Muscle of back (tissue), 13 donors: ENCODE measurements around the gene INHBA. TPM values are rescaled to one million over a fixed set of nuclear protein-coding genes. Genes with fewer than 3 reads are reported as not detected.

Experiments
- DNase-seq, 3 donors: peaks; one replicate each; pipeline versions ENCODE4 v3.0.0 to v3.0.0-alpha.2; 2013
- long read RNA-seq, 9 donors: transcript quantifications; one replicate each; lab custom pipeline, GENCODE V29; 2026
- polyA plus RNA-seq, 10 donors: library from polyadenylated mRNA; unstranded; fragments of 120-200 nt; gene quantifications; one replicate each; pipeline ENCODE4 v1.2.1, GENCODE V29; 2013; ENCODE audit not compliant: insufficient read length in 10 of 10

Gene INHBA
- polyA plus RNA-seq = 10 to 100 TPM in 3 of 10 donors, 1 to 10 TPM in 7; 3.2 to 12.2 (median 7.9) TPM
- long read RNA-seq, donor 1, partial matches to known transcripts = 0 of 1 reads
- long read RNA-seq, donor 1, other reads (novel, unspliced or antisense) = 0 of 1 reads
- long read RNA-seq, donor 2, partial matches to known transcripts = 0 of 1 reads
- long read RNA-seq, donor 2, other reads (novel, unspliced or antisense) = 0 of 1 reads
- long read RNA-seq, donor 3 = 0 reads
- long read RNA-seq, donor 4, full-length matches to known transcripts = 4 of 4 reads
- long read RNA-seq, donor 4, partial matches to known transcripts = 0 of 4 reads
- long read RNA-seq, donor 4, other reads (novel, unspliced or antisense) = 0 of 4 reads
- long read RNA-seq, donor 5 = 0 reads
- long read RNA-seq, donor 6, transcript INHBA-203 (2 exons, 1,632 nt) = major isoform, 7 of 7 reads
- long read RNA-seq, donor 6, partial matches to known transcripts = 0 of 7 reads
- long read RNA-seq, donor 6, other reads (novel, unspliced or antisense) = 0 of 7 reads
- long read RNA-seq, donor 7, full-length matches to known transcripts = 4 of 4 reads
- long read RNA-seq, donor 7, partial matches to known transcripts = 0 of 4 reads
- long read RNA-seq, donor 7, other reads (novel, unspliced or antisense) = 0 of 4 reads
- long read RNA-seq, donor 8, full-length matches to known transcripts = 5 of 5 reads
- long read RNA-seq, donor 8, partial matches to known transcripts = 0 of 5 reads
- long read RNA-seq, donor 8, other reads (novel, unspliced or antisense) = 0 of 5 reads
- long read RNA-seq, donor 9 = 0 reads

DNA sequence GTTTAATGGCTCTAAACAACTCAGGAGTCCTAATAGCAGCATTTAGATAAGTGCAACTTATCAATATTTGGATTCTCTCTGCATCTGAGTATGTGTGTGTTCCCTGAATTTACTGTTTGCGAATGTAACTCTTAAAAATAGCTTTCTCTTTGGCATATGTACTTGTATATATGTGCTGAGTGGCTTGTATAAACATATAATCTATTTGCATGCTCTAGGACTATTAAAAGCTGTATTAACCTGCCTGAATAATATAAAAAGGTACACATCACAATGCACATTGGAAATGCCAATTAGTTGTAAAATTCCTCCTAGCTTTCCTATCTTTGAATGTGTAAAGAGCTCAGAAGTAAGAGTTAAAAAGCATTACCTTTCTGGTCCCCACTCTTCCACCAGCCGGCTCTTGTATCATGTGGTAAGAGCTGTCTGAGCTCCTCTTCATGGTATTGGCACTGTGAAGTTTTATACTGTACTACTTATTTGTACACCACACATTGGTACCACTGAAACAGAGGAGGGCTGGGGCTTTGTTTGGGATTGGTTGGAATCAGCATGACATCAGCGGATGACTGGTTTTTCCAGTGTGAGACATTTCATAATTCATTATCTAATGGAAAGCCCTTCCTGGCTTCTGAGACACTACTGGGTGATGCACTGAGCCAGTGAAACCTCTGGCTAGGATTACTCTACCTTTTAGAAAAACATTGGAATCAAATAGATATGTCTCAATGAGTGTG is at the start of gene INHBA:
INHBA (minus strand) TSS at position 456 of the 737 bp plus-strand sequence. CDS start 2,716 bp downstream, outside the sequence.
- peak; percentile 56 to 90 (median 74) for DNase-seq

DNA sequence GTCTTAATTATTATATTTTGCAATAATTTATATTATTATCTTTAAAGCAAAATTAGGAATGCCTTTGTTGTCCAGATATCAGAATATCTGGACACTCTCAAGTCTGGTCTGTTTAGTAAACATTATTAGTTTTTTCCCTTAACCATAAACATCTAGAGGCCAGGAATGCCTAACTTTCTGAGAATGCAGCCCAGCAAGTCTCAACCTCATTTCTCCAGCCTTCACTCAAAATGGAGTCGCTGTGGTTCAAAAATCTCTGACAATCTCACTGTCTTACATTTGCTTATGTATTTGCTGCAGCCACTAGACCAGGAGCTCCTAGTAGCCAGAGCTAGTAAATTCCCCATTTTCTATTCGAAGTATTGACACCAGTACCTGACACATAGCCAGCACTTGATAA is 49.7 kb upstream of the INHBA start:
- no peak for DNase-seq

DNA sequence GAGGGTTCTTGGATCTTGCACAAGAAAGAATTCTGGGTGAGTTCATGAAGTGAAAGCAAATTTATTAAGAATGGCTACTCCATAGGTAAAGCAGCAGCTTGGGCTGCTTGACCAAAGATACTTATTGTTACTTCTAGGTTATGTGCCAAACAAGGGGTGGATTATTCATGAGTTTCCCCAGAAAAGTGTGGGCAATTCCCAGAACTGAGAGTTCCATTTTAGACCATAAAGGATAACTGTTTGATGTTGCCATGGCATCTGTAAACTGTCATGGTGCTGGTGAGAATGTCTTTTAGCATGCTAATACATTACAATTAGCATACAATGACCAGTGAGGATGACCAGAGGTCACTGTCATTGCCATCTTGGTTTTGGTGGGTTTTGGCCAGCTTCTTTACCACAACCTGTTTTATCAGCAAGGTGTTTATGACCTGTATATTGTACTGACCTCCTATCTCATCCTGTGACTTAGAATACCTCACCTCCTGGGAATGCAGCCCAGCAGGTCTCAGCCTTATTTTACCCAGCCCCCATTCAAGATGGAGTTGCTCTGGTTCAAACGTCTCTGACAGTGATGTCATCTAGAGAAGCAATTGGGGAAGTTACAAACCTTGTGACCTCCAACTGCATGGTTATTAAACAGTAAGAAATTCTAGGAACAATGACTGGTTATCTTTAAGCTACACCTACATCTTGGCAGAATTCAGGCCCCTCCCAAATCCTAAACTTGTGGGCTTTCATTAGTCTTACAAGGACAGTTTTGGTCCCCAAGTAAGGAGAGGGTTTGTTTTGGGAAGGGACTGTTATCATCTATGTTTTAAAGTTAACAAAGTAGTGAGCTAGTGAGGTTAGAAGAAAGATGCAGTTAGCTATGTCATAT is 48.0 kb upstream of the INHBA start:
- DNase-seq = no peak

DNA sequence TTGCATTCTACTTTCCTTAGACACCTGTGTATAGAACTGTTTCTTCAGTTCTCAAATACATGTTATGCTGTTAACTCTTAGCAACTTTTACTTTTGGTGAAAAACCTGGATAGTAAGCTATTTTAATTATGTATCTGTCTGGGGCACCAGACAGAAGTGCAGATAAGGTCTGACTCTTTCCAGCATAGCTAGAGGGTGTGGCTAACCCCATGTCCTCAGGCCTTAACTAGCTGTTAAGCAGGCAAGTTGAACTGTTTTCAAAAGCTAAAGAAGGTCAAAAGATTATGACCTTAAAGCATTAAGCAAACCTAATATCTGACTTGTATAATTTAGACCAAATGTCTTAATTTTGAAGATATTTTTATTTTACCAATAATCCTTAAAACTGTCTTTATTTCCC is 45.1 kb upstream of the INHBA start:
- no peak for DNase-seq

DNA sequence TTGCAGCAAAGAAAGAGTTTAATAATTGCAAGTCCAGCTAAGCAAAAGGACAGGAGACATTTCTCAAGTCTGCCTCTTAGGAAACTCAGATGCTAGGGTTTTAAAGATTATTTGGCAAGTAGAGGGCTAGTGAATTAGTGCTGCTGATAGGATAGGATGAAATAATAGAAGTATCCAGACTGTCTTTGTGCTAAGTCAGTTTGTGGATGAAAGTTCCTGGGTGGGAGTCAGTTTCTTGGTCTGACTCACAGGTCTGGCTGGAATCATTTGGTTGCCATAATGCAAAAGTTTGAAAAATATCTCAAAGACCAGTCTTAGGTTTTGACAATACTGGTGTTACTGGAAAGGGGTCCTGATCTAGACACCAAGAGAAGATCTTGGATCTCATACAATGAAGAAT is 42.6 kb upstream of the INHBA start:
- DNase-seq = no peak

DNA sequence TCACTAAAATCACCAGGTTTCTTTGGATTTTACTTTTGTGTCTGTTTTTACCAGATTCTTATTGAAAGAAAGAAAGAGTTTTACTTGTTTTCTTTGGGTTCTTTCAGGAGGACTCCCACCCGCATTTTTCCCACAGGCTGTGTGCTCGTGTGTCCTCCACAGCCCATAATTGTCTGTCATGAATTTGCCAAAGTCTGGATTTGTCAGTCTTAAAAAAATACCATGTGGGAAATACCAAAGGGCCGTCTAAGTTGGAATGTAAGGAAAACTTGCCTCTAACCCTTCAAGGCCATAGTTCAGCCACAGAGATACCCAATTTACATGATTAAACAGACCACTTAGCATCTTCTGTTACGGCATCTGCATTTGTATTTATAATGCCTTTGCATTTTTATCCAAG is 41.3 kb upstream of the INHBA start:
- no peak for DNase-seq

DNA sequence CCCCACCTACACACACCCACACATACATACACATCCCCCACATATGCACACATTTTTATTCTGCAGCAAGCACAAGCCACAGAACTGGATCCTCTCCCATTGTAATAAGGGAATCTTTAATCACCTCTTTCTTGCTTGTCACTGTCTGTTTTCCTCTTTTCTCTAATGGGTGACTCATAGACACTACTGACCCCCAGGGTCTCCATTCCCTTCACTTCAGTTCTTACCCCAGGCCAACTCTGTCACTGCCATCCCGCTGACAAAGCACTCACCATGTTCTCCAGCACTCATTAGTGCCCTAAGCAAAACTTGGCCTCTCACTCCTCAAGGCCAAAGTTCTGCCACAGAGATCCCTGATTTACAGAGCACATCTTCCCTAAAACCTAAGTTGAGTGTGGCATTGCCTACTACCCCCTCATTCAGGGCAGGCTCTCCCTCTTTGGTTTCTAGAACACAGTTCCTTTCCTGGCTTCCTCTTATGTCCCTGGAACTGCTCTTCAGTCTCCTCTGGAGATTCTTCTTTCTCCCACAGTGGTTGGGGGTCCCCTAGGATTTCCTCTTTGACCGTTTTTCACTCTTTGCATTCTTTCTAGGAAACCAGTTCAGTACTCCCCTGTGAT is 39.6 kb upstream of the INHBA start:
- DNase-seq = no peak

DNA sequence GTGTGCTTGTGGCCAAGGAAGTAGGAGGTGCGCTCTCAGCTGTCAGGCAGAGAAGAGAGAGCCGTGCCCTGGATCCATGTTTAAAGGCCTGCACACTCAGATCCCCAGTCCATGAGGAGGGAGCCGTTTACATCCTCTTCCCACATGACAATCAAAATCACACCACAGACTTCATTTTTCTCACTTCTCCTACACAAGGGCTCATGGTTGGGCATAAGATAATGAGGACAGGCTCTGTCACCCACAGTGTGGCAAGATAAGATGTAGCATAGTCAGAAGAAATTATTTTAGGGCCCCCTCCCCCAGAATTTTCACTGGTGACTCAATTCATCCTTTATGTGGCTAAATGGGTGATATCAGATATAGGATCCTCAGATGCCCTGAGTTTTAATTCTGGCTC is 35.9 kb upstream of the INHBA start:
- DNase-seq = no peak

DNA sequence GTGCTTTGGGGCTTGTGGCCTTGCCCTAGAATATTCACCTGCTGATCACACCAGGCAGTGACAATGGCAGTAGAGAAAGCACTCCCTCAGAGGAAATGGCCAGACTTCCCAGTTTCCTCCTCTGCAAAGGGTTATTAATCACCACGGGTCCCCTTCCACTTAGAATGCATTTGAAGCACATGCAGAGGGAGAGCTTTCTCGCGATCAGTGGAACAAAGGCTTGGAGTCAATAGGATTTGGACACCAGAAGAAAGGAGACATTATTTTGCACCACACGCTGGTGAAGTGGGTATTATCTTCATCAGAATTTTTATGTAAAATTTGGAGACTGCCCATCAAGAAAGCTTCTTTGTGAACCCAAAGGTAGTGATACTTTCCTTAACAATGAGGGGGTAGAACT is 35.4 kb upstream of the INHBA start:
- no peak for DNase-seq

DNA sequence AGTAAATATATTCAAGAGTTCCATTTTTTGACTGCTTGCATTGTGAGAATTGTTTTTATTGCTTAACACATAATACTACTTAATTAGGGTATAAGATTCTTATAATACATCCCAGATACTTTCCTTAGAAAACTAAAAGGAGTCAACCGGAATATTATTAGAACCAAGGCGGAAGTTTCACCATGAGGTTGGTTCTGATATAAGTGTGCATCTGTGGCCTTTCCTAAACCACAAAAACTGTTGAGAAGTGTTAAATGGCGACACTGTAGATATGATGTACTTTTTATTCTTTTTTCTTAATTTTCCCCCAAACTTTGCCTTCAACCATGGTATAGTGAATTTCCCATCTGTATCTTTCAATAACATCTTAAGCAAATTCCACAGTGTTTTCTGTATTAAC is 32.3 kb upstream of the INHBA start:
- DNase-seq = no peak

DNA sequence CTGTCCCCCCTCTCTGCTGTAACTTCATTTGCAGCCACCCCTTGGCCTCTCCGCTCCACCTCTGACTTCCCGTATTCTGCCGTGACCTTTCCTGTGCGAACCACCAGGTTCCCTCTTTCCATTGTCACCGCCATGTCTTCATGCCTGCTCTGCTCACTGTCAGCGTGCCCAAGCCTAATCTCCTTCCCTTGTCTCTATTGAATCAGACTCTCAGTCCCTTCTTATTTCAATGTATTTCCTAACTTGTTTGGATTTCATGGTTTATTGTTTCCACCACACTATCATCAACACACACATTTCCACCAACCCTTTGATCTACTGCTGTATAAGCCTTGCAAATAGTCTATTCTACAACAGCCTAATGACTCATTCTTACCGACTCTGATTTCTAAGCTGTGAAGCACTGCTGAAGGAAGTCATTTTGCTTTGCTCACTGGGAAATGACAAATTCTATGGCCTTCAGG is 30.0 kb upstream of the INHBA start:
- DNase-seq = peak in 1 of 3 donors; percentile 6

DNA sequence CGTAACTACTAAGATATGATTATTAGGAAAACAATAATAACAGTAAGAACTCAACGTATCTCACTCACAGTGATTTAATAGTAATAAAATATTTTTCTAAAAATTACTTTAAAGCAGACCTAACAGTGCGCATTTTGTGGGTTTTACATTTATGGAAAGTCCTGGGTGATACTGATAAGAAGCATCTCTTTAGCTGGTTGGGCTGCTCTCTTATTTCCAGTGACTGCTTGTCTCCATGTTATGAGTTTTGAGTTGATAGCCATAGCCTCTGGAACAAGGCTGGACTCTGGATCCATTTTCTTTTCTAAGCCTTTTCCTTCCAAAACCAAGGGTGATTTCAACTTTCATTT is 29.5 kb upstream of the INHBA start:
- no peak for DNase-seq

DNA sequence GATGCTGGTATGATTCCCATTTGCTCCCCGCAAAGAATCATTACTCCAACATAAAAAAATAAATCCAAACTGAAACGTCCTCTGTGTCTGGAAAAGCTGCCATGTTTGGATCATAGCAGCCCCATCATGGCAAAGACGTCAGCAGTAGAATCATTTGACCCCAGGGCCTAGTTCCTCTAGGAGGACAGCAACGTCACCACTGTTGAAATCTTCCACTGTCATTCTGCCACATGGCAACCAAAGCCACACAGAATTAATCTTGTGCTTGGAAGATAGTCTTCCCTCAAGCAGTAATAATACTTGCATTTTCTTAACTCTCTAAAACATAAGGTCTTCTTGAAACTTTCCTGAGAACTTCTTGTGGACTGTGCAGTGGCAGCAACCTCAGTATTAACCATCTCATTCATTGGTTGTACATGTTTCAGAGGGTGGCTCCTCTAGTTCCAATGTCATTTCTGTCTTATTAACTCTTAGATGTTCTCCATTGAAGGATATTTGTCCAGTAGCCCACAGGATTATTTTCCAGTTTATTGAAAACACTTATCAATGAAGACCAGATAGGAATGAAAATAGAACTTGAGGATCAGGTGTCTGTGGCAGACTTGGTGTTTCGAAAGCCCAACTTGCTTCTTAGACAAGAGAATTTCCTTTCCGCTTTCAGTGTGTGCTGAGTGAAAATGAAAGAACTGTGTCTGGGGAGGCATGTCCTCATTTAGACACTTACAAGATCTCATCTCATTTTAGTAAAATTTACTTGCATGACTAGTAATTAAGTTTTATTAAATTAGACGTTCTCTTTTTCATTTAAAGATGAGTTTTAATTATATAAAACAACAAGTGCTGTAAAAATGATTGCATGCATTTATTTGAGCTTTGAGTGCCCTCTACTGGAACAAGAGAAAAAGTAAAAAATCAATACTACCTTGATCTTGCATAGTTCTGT is 28.9 kb upstream of the INHBA start:
- DNase-seq = peak in 2 of 3 donors; percentile 11 to 38

DNA sequence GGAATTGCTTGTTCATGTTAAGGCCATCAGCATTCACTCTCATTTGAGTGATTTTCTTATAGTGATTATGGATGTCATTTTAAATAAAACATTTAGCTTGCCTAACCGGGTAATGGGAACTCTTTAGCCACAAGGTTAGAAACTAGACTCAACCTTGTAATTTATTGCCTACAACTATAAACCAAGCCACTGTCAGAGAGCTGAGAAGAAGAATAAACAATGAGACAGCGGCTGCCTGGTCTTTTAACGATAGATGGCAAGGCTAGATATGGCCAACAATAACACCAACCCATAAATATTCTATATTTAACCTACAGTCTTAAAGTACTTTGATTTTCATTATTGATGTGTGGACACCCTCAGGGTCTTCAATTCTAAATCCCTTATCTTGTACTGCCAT is 27.8 kb upstream of the INHBA start:
- DNase-seq = no peak

DNA sequence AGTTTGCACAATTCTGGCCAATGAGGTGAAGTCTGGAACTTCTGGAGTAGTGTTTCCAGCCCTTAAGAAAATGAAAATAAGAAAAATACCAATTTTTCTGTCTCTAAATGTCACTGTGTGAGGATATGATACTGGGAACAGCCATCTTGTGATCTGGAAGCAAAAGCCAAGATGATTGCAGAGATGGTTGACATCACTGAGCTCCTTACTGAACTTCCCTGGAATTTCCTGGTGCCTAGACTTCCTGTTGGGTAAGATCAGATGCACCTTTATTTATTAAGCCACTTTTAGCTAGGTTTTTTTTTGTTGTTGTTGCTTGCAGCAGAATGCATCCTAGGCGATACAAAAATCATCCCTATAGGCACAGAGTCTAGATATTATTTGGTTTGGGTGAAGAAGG is 27.3 kb upstream of the INHBA start:
- no peak for DNase-seq

DNA sequence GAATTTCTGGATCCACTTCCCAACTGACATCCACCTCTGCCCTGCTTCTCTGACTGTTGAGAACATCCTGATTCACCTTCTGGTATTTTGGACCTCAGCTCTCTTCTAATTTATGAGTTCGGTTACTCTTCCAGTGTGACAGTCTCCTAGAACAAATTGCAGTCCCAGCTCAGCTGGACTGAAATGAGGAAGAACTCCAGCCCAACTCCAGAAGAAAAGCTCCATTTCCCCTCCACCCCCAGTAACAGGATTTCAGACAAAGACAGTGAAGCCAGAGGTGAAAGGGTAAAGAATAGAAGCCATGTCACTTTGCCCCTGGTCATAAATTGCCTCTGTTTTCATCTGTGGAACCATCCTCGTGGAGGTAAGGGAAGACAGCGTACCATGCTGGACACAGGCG is 26.2 kb upstream of the INHBA start:
- DNase-seq = no peak

DNA sequence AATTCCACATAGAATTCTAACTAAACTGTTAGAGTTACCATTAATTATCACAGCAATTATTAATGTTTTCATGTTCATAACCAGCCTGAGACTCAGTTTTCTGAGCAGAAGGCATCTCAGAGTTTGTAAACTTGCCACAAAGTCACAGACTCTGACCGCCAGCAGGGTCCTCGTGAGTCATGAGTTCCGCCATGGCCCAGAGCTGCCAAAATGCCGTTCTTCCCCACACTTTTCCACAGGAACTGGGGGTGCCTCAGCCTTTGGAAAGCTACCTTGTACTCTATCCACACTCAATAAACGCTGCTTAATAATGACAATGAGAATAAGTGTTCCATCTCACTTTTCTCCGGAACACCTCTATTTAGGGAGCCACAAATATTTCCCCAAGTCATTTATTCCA is 22.1 kb upstream of the INHBA start:
- DNase-seq = peak in 1 of 3 donors; percentile 8

DNA sequence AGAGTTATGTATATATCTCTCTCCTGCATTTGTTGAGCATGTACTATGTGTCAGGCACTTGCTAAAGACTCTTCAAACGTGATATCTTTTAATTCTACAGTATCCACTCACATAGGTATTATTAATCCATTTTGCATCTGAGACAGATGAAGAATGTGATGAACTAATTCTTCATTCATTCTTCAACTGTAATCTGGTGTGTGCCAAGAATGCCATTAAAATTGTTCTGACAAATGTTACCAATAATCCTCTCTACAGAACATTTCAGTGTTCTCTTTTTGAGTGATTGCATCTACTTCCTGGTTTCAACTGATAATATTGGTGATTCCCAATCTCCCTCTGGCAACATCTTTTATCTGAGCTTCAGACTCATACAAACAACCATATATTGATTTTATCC is 18.0 kb upstream of the INHBA start:
- DNase-seq = no peak

DNA sequence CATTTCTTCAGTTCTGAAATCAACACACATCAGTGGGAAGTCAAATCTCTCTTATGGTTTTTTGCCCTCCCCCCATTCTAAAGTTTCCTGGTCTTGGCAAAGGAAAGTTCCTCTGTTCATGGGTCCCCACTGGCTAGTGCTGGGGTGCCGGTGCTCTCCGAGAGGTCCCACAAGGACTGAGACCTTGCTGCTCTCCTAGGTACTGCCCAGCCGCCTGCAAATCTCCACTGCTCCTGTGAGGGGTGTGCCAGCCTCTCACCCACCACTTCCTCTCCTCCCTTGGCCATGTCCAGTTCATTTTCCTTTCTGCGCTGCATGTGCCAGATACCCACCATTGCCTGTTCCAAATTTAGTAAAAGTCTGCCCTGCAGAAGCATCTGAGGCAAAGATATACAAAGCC is 17.2 kb upstream of the INHBA start:
- DNase-seq = no peak

DNA sequence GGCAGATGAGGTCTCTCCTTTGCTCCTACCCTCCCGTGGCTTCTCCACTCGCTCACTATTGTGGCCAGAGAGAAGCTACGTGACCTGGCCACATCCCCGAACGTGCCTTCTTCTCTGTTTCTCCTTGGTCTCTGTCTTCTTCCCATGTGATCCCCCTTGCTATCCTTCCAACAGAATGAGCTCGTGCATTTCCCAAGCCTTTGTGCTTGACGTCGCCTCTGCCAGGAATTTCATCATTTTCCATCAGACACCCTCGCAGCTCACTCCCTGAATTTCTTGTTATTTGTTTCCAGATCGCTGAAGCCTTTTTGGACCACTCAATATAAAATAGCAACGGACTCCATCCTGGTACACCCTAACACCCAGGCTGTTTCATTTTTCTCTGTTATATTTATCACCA is 13.8 kb upstream of the INHBA start:
- DNase-seq = no peak
